Stimulated activated naive CD4-positive, alpha-beta T cell (primary cell): ENCODE results near the gene METTL9.
A peak's percentile ranks its signal among the peaks of the same experiment; 100 is the strongest.
"Not testable (repeated sequence)": the region's sequence is repeated elsewhere in the genome, so short reads cannot be mapped to it uniquely, and the experiment has no call there.

Source experiments
- DNase-seq, 6 experiments: peaks; one replicate each; lab custom pipeline; 2025; lab: John Stamatoyannopoulos, UW

METTL9 gene

GRCh38 chr16:21599122-21600030, at the start of gene METTL9:
Gene METTL9, plus strand, starts transcription at chr16:21599577. Its CDS starts 157 bp downstream, at chr16:21599734.
- DNase-seq, result peak; percentile 87 to 95 (median 91)

DNA sequence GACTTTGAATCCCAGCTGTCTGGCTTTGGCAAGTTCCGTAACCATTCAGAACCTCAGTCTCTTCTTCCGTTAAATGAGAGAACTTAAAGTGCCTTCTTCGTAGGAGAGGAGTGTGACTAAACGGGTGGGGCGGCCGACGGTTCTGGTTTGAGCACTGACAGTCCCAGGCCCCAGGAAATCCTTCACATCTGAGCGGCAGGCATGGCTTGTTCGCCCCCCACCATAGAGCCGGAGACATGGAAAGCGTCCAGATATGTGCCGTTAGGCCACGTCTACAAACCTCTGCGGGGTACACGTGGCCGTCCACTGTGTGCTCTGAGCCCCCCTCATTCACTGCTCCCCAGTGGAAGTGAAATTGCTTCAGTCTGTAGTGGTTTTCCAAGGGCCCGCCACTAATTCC, 49.4 kb upstream of the METTL9 start:
- DNase-seq, result not testable (repeated sequence)

- not testable (repeated sequence) for DNase-seq
These were observed 48.9 kb upstream of the METTL9 start for GRCh38 chr16:21550435-21550834.

- not testable (repeated sequence) for DNase-seq
These were observed 48.3 kb upstream of the METTL9 start for GRCh38 chr16:21551076-21551475.

GRCh38 chr16:21551600-21551999, 47.8 kb upstream of the METTL9 start:
- DNase-seq, result not testable (repeated sequence)

GRCh38 chr16:21553481-21554296, 45.7 kb upstream of the METTL9 start:
- DNase-seq, result not testable (repeated sequence)

DNA sequence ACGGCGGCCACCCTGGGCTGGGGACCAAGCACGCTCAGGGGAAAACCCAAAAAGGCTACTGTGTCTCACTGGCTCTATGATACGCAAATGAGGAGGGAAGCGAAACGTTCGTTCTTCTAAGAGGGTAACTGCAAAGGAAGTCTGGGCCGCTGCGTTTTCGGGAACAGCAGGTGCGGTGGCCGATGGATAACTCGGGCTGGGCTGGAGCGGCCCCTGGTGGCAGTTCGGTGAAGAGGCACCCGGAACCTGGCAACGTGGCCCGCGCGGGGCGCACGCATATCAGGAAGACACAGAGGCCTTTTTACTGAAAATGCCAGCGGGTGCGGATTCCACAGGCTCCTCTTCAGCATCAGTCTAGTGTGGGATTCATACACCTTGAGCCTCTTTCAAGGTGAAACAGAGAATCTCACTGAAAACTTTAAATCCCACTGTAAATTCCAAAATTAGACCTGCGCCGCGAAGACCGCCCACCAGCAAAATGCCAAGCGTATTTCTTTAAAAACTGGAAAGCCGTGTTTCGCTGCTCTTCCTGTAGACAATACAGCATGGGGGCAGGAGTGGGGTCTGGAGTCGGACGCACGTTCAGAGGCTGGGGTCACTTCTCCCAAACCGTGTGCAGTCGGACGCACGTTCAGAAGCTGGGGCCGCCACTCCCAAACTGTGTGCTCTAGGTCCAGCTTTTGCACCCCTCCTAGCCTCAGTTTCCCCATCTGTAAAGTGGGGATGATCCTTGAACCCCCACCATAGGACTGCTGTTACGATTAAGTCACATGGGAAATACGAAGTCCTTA, 44.4 kb upstream of the METTL9 start:
- peak; percentile 80 to 95 (median 82) for DNase-seq

GRCh38 chr16:21555621-21556020, 43.8 kb upstream of the METTL9 start:
- DNase-seq, result not testable (repeated sequence)

GRCh38 chr16:21556026-21556595, 43.3 kb upstream of the METTL9 start:
- not testable (repeated sequence) for DNase-seq

DNA sequence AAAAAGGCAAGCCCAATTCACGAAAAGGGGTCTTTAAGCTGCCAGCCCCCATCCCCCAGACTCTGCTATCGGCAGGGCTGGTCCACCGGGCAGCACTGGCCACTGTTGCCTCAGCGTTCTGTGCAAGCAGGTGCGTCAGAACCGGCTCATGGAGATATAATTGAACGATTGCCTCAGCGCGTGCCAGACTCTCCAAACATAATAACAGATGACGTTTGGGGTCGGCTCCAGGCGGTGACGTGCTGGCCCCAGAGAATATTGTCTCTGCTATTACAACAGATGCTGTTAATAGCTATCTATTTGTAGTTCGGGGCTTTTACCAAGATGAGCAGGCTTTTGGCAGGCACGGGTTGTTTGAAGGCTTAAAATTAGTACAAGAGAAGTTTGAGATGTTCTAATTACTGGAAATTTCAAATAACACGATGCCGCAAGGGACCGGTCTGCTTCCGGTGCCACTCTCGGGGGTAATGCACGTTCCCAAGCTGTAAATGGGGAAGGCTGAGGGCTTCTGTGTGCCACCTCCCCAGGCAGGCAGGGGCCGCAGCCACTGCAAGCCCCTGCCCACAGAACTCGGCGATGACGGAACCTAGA, 42.6 kb upstream of the METTL9 start:
- DNase-seq, result not testable (repeated sequence)

GRCh38 chr16:21560462-21560861, 38.9 kb upstream of the METTL9 start:
- no peak for DNase-seq

DNA sequence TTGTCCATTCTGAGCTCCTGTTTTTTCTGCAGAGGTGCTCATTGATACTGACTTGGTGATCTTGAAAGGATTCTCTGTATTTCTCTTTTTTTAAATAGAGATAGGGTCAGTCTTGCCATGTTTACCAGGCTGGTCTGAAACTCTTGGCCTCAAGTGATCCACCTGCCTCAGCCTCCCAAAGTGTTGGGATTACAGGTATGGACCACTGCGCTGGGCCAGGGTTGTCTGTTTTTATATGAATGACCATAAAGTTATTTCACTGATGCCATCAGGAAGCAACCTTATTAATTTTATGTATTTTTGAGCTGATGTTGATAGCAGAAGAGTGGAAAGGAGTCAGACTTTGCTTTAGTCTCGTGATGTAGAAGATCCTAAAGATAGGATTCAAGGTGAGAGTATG, 35.7 kb upstream of the METTL9 start:
- DNase-seq, result no peak

DNA sequence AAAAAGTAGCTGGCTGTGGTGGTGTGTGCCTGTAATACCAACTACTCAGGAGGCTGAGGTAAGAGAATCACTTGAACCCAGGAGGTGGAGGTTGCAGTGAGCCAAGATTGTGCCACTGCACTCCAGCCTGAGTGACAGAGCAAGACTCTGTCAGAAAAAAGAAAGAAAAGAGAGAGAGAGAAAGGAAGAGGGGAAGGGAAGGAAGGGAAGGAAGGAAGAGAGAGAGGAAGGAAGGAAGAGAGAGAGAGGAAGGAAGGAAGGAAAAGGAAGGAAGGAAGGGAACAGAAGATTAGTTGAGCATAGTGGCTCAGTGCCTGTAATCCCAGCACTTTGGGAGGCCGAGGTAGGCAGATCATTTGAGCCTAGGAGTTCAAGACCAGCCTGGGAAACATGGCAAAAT, 35.0 kb upstream of the METTL9 start:
- not testable (repeated sequence) for DNase-seq

- DNase-seq, result no peak
These were observed 33.9 kb upstream of the METTL9 start for GRCh38 chr16:21565507-21565860.

DNA sequence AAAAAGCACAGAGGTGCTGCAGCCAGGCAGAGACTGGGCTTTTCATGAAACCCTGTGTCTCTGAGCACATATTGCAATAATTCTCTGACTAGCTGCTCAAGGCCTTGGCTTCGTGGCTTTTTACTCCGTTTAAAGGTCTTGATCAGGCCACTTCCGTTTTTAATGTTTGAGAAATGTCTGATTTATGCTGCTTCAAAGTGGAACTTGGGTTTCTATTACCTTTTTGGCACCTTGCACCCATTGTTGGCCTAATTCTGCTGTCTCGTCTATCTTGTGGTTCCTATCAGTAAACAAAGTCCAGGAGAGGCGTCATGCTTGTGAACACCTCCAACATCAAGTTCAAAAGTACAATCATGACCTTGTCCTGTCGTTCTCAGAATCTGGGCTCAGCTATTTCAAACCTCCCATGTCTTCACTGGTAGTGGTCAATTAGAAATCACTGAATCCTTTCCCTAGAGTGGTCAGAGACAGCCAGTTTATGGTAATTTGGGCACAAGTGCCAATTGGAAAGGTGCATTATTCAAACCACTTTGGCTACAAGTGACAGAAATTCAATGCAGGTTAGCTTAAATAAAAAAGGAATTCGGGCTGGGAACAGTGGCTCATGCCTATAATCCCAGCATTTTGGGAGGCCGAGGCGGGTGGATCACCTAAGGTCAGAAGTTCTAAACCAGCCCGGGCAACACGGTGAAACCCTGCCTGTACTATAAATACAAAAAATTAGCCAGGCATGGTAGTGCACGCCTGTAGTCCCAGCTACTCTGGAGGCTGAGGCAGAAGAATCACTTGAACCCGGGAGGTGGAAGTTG, 33.3 kb upstream of the METTL9 start:
- DNase-seq, result no peak

GRCh38 chr16:21566891-21567414, 32.4 kb upstream of the METTL9 start:
- DNase-seq, result no peak

DNA sequence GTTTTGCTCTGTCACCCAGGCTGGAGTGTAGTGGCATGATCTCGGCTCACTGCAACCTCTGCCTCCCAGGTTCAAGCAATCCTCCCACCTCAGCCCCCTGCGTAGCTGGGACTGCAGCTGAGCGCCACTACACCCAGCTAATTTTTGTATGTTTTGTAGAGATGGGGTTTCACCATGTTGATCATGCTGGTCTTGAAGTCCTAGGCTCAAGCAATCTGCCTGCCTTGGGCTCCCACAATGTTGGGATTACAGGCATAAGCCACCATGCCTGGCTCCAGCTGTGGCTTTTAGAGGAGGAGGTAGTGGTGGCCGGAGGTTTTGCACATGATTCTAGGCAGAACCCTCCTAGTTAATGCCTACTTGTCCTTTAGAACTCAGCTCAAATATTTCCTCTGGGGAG, 31.9 kb upstream of the METTL9 start:
- not testable (repeated sequence) for DNase-seq

GRCh38 chr16:21568502-21569189, 30.7 kb upstream of the METTL9 start:
- no peak for DNase-seq

DNA sequence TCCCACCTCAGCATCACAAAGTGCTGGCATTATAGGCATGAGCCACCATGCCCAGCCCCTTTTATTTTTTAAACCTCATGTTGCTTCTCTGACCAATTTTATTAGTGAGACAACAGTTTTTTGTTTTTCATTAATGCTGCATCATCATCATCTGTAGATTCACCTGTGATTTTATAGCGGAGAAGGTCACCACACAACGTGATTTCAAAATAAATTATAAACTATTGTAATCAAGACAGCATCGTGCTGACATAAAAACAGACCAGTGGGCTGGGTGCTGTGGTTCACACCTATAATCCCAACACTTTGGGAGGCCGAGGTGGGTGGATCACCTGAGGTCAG, 28.7 kb upstream of the METTL9 start:
- DNase-seq, result no peak

DNA sequence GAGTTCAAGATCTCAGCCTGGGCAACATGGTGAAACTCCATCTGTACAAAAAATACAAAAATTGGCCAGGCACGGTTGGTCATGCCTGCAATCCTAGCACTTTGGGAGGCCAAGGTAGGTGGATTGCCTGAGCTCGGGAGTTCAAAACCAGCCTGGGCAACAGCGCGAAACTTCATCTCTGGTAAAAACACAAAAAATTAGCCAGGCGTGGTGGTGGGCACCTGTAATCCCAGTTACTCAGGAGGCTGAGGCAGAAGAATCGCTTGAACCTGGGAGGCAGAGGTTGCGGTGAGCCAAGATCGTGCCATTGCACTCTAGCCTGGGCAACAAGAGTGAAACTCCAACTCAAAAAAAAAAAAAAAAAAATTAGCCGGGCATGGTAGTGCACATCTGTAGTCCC, 25.9 kb upstream of the METTL9 start:
- not testable (repeated sequence) for DNase-seq
